Measurements from ENCODE around the gene RUNDC3A.
A peak's percentile ranks its signal among the peaks of the same experiment; 100 is the strongest.
"Not testable (repeated sequence)": the region's sequence is repeated elsewhere in the genome, so short reads cannot be mapped to it uniquely, and the experiment has no call there.

The RUNDC3A gene

DNA sequence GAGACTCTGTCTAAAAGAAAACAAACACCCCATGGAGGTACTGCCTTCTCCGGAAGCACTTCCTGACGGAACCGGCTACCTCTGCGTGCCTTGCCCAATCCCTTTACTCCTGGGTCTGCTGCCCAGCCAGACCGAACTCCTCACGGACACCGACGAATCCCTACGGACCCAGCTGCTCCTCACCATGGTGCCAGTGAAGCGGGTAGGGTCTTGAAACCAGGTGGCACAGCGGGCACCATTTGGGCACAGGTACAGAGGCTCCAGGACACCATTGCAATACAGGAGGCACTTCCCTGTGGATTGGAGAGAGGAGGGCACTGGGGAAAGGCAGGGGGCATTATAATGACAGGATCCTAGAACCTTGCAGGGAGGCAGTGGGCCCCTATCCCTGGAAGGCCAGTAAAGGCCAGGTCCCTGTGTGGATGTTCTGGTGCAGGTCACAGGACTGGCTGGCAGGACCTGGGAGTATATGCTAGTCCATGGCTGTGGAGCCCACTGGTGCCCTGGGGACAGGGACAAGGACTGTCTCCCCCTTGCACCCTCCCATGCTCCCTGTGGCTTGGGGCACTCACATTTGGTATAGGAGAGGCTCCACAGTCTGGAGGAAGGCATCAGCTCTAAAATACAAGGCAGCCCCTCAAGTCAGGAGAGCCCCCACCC, 14.0 kb downstream of the RUNDC3A start:
- DNase-seq (ENCODE audit: low read depth, low spot score): no peak
- Histone ChIP-seq H3K4me3 (ENCODE audit: insufficient read length, low read depth) (no peak overlapping the region), H3K27me3 (ENCODE audit: insufficient read depth, insufficient read length) (no peaks in the 10 kb centered on the region), H3K9me3 (ENCODE audit: insufficient read depth, low read length) (no peaks in the 10 kb centered on the region), H3K9ac (ENCODE audit: insufficient read length, low read depth) (peak overlapping the region; percentile 53), H3K4me1 (ENCODE audit: insufficient read depth, insufficient read length) (peaks cover 23% of the 10 kb centered on the region), H3K36me3 (ENCODE audit: insufficient read depth, insufficient read length, low read length) (peaks cover 50% of the 10 kb centered on the region)
- TF ChIP-seq SUZ12 (IDR thresholded peaks at IDR 0.05; ENCODE audit: extremely low read depth, insufficient read depth, insufficient read length): no peak
- no peak for TF ChIP-seq ZNF274 (IDR thresholded peaks at IDR 0.05; ENCODE audit: low read depth, low read length)
- TF ChIP-seq YY1 (IDR thresholded peaks at IDR 0.05; ENCODE audit: insufficient read depth, insufficient read length): no peak

DNA sequence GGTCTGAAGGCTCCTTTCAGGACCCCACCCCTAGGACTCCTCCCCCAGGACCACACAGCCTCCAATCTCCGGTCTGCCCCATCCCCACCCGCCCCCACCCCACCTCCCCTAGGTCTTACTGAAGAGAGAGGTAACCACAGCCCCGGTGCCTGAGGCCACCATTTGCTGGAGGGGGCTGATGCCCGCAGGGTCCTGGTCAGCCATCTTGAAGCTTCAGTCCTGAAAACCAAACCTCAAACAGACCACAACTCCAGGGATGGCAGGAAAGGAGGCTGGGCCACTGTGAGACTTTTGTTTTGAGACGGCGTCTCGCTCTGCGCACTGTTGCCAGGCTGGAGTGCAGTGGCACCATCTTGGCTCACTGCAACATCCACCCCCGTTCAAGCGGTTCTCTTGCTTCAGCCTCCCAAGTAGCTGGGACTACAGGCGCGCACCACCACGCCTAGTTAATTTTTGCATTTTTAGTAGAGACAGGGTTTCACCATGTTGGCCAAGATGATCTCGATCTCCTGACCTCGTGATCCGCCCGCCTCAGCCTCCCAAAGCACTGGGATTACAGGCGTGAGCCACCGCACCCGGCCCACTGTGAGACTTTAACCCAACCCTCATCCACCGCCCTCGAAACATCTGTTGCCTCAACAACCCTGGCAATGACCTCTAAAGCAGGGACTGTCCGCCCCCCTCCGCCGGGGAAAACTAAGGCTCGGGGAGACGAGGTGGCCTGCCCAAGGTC, 15.1 kb downstream of the RUNDC3A start:
- Histone ChIP-seq H3K4me3 (ENCODE audit: insufficient read length, low read depth) (peak overlapping the region; percentile 93), H3K4me1 (ENCODE audit: insufficient read depth, insufficient read length) (peaks cover 20% of the 10 kb centered on the region), H3K27me3 (ENCODE audit: insufficient read depth, insufficient read length) (no peaks in the 10 kb centered on the region), H3K9ac (ENCODE audit: insufficient read length, low read depth) (peak overlapping the region; percentile 94), H3K36me3 (ENCODE audit: insufficient read depth, insufficient read length, low read length) (peaks cover 45% of the 10 kb centered on the region), H3K9me3 (ENCODE audit: insufficient read depth, low read length) (no peaks in the 10 kb centered on the region)
- DNase-seq (ENCODE audit: low read depth, low spot score): no peak
- no peak for TF ChIP-seq SUZ12 (IDR thresholded peaks at IDR 0.05; ENCODE audit: extremely low read depth, insufficient read depth, insufficient read length)
- no peak for TF ChIP-seq ZNF274 (IDR thresholded peaks at IDR 0.05; ENCODE audit: low read depth, low read length)
- no peak for TF ChIP-seq YY1 (IDR thresholded peaks at IDR 0.05; ENCODE audit: insufficient read depth, insufficient read length)

DNA sequence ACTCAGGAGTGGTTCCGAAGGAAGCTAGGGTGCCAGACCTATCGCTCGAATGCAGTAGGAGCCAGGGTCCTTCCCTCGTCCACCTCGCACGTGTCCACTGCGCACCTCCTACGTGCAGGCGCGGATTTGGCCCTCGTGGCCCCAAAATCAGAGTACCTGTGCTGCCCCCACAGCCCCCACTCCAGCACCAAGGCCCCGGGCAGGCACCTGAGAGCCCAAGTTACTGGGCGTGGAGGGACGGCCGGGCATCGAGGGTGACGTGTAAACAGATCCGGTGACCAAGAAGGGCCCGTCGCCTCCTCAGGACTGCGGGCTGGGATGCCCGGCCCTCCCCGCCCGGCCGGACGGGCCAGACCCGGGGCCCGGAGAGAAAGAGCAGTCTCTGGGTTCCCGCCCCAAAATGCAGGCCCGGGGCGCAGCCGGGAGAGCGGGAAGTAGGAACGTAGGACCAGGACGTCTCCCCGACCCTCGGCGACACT, 15.7 kb downstream of the RUNDC3A start:
- Histone ChIP-seq H3K4me3 (ENCODE audit: insufficient read length, low read depth) (peak overlapping the region; percentile 93), H3K36me3 (ENCODE audit: insufficient read depth, insufficient read length, low read length) (peaks cover 41% of the 10 kb centered on the region), H3K9ac (ENCODE audit: insufficient read length, low read depth) (peak overlapping the region; percentile 94), H3K9me3 (ENCODE audit: insufficient read depth, low read length) (no peaks in the 10 kb centered on the region), H3K27me3 (ENCODE audit: insufficient read depth, insufficient read length) (no peaks in the 10 kb centered on the region), H3K4me1 (ENCODE audit: insufficient read depth, insufficient read length) (peaks cover 20% of the 10 kb centered on the region)
- DNase-seq (ENCODE audit: low read depth, low spot score): no peak
- TF ChIP-seq YY1 (IDR thresholded peaks at IDR 0.05; ENCODE audit: insufficient read depth, insufficient read length) (no peak), SUZ12 (IDR thresholded peaks at IDR 0.05; ENCODE audit: extremely low read depth, insufficient read depth, insufficient read length) (no peak), ZNF274 (IDR thresholded peaks at IDR 0.05; ENCODE audit: low read depth, low read length) (no peak)

DNA sequence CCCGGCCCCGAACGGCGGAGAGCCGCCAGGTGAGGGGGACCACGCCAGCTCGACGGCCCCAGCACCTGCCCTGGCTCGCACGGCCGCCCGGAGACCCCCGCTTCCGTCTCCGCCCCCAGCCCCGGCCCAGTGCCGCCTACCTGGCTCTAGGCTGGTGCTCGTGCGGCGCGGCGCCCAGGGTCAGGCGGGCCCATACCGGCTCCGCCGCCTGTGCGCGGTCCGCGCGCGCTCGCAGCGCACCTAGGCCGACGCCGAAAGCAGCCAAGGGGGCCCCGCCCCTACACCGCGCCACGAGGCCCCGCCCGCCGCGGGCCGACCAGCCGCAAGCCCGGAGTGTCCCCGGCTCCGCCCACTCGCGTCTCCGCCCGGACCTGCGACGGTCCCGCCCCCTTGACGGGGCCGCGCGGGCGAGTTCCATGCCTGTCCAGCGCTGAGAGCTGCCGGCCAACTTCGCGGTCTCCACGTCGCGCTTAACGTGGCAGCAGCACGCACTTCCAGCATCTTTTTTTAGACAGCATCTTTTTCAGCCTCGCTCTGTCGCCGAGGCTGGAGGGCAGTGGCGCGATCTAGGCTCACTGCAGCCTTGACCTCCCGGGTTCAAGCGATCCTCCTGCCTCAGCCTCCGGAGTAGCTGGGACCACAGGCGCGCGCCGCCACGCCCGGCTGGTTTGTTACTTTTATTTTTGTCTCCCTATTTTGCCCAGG, 16.3 kb downstream of the RUNDC3A start, which contains the start of gene SLC25A39:
Gene SLC25A39 (minus strand): TSS at position 253 of the 705 bp plus-strand sequence. CDS start 1,261 bp downstream, outside the sequence.
- H3K36me3 ChIP-seq (ENCODE audit: insufficient read depth, insufficient read length, low read length): peaks cover 35% of the 10 kb centered on the region
- H3K4me1 ChIP-seq (ENCODE audit: insufficient read depth, insufficient read length): peaks cover 19% of the 10 kb centered on the region
- H3K4me3 ChIP-seq (ENCODE audit: insufficient read length, low read depth): peak within 1 kb of the TSS; percentile 93
- TF ChIP-seq SUZ12 (IDR thresholded peaks at IDR 0.05; ENCODE audit: extremely low read depth, insufficient read depth, insufficient read length) (no peak), ZNF274 (IDR thresholded peaks at IDR 0.05; ENCODE audit: low read depth, low read length) (no peak), YY1 (IDR thresholded peaks at IDR 0.05; ENCODE audit: insufficient read depth, insufficient read length) (no peak)
- DNase-seq (ENCODE audit: low read depth, low spot score): peak; percentile 77
- peak within 1 kb of the TSS; percentile 94 for H3K9ac ChIP-seq (ENCODE audit: insufficient read length, low read depth)
- no peaks in the 10 kb centered on the region for H3K9me3 ChIP-seq (ENCODE audit: insufficient read depth, low read length)
- H3K27me3 ChIP-seq (ENCODE audit: insufficient read depth, insufficient read length): no peaks in the 10 kb centered on the region

DNA sequence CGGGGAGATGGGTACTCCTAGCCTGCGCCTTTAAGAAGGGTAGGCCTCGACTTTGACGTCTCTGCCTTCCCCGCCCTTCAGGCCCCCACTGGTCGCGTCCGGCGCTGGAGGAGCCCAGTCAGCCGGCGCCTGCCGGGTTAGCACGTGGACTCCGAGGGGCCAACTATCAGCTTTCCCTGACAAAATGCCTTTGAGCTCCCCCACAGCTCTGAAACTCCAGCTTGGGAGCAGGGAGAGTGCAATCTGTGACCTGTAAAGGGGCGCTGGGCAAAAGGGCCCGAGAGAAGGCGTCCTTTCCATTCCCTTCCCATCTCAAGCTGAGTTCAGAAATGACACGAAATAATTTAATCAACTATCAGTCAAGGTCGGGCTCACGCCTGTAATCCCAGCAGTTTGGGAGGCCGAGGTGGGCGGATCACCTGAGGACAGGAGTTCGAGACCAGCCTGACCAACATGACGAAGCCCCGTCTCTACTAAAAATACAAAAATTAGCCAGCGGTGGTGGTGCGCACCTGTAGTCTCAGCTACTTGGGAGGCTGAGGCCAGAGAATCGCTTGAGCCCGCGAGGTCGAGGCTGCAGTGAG, 18.6 kb downstream of the RUNDC3A start:
- Histone ChIP-seq H3K4me1 (ENCODE audit: insufficient read depth, insufficient read length) (peaks cover 6% of the 10 kb centered on the region), H3K36me3 (ENCODE audit: insufficient read depth, insufficient read length, low read length) (peaks cover 13% of the 10 kb centered on the region), H3K4me3 (ENCODE audit: insufficient read length, low read depth) (no peak overlapping the region), H3K27me3 (ENCODE audit: insufficient read depth, insufficient read length) (no peaks in the 10 kb centered on the region), H3K9ac (ENCODE audit: insufficient read length, low read depth) (no peak overlapping the region), H3K9me3 (ENCODE audit: insufficient read depth, low read length) (no peaks in the 10 kb centered on the region)
- TF ChIP-seq ZNF274 (IDR thresholded peaks at IDR 0.05; ENCODE audit: low read depth, low read length) (no peak), YY1 (IDR thresholded peaks at IDR 0.05; ENCODE audit: insufficient read depth, insufficient read length) (no peak), SUZ12 (IDR thresholded peaks at IDR 0.05; ENCODE audit: extremely low read depth, insufficient read depth, insufficient read length) (no peak)
- peak; percentile 89 for DNase-seq (ENCODE audit: low read depth, low spot score)

DNA sequence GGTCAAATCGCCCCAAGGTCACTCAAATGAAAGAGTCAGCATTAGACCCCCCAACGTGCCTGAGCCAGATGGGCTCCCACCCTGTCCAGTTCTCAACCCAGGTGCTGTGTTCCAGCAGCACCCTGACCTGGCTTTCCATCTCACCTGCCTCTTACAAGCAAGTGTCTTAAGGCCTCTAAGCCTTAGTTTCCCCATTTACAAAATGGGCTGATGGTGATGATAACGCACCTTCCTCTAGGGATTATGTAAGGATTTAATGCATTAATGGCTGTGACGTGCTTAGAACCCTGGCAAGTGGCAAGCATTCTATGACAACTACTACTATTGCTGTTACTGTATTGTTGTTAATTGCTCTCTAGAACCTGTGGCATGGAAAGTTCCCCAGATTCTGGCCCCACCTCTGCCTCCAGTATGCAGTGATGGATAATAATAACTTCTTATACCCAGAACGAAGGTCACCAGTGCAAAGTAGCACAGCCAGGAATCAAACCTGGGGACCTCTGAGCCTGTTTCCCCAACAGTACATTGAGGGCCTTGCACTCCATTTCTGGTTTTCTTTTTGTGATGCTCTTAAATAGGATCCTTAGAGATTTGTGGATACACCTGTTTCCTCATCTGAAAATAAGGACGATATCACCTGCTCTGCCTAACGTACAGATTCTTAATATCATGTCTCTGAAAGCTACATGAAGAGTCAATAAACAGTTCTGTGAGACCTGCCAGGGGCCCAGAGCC, 19.5 kb downstream of the RUNDC3A start:
- Histone ChIP-seq H3K9ac (ENCODE audit: insufficient read length, low read depth) (no peak overlapping the region), H3K4me1 (ENCODE audit: insufficient read depth, insufficient read length) (peaks cover 6% of the 10 kb centered on the region), H3K9me3 (ENCODE audit: insufficient read depth, low read length) (no peaks in the 10 kb centered on the region), H3K4me3 (ENCODE audit: insufficient read length, low read depth) (no peak overlapping the region), H3K27me3 (ENCODE audit: insufficient read depth, insufficient read length) (no peaks in the 10 kb centered on the region), H3K36me3 (ENCODE audit: insufficient read depth, insufficient read length, low read length) (peaks cover 6% of the 10 kb centered on the region)
- TF ChIP-seq SUZ12 (IDR thresholded peaks at IDR 0.05; ENCODE audit: extremely low read depth, insufficient read depth, insufficient read length) (no peak), YY1 (IDR thresholded peaks at IDR 0.05; ENCODE audit: insufficient read depth, insufficient read length) (no peak), ZNF274 (IDR thresholded peaks at IDR 0.05; ENCODE audit: low read depth, low read length) (no peak)
- DNase-seq (ENCODE audit: low read depth, low spot score): no peak

DNA sequence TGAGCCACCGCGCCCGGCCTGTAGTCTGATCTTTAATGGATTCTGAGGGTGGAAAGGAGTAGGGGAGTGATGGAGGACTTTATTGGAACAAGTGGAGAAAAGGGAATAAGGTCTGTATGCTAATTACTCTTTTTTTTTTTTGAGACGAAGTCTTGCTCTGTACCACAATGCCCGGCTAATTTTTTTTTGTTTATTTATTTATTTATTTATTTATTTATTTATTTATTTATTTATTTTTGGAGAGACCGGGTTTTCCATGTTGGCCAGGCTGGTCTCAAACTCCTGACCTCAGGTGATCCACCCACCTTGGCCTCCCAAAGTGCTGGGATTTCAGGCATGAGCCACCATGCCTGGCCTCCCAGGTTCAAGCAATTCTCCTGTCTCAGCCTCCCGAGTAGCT, 21.1 kb downstream of the RUNDC3A start:
- not testable (repeated sequence) for H3K36me3 ChIP-seq (ENCODE audit: insufficient read depth, insufficient read length, low read length); H3K4me1 ChIP-seq (ENCODE audit: insufficient read depth, insufficient read length); DNase-seq (ENCODE audit: low read depth, low spot score); H3K27me3 ChIP-seq (ENCODE audit: insufficient read depth, insufficient read length); H3K9me3 ChIP-seq (ENCODE audit: insufficient read depth, low read length); H3K9ac ChIP-seq (ENCODE audit: insufficient read length, low read depth); H3K4me3 ChIP-seq (ENCODE audit: insufficient read length, low read depth)

DNA sequence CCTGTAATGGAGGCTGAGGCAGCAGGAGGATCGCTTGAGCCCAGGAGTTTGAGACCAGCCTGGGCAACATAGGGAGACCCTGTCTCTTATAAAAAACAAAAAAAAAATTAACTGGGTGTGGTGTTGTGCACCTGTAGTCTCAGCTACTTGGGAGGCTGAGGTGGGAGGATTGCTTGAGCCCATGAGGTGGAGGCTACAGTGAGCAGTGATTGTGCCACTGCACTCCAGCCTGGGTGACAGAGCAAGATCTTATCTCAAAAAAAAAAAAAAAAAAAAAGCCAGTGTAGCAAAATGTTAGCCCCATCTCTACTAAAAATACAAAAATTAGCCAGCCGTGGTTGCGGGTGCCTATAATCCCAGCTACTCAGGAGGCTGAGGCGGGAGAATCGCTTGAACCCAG, 21.9 kb downstream of the RUNDC3A start:
- H3K27me3 ChIP-seq (ENCODE audit: insufficient read depth, insufficient read length); H3K36me3 ChIP-seq (ENCODE audit: insufficient read depth, insufficient read length, low read length); H3K4me1 ChIP-seq (ENCODE audit: insufficient read depth, insufficient read length); H3K9me3 ChIP-seq (ENCODE audit: insufficient read depth, low read length); H3K4me3 ChIP-seq (ENCODE audit: insufficient read length, low read depth); H3K9ac ChIP-seq (ENCODE audit: insufficient read length, low read depth); DNase-seq (ENCODE audit: low read depth, low spot score): not testable (repeated sequence)
